ENCODE data around the gene DHRS7C. TPM values are rescaled to one million over a fixed set of nuclear protein-coding genes. Genes with fewer than 3 reads are reported as not detected.

DHRS7C gene
- total and polyA plus RNA-seq, 9 donors: 42.4 to 143 (median 86.6) TPM

DNA sequence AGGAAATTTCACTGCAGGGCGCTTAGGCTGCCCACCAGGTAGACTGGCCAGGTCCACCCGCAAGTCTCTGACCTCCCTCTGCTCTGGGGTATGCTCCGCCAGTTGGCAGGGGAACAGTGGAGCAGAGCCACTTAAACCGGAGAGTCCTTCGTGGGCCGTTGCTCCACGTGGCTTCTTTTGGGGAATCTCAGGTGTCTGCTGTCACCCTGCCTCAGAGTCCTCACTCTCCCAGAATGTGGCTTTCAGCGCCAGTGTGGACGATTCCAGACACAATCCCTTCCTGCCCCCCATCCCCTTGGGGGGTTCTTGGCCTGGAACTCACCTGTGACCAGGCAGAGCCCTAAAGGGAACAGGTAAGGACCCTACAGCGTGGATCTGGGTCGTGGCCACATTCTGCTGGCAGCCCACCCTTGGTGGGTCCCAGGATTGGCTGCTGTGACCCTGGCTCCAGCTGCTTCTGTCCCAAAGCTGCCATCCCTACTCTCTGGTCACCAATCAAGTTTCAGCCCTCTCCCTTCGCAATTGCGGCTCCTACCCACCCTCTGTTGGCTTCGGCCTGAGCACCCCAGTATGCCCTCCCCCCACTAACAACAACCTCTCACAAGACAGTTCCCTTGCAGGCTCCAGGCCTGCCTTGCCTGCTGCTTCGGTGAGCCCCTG lies 22.2 kb downstream of the DHRS7C start:
- Histone ChIP-seq H3K4me3 (ENCODE audit: low read length) (no peak overlapping the region), H3K27me3 (ENCODE audit: control insufficient read depth, insufficient read depth, low read length) (peaks cover 8% of the 10 kb centered on the region), H3K36me3 (ENCODE audit: control insufficient read depth, insufficient read depth, low read length) (no peaks in the 10 kb centered on the region), H3K4me1 (ENCODE audit: control insufficient read depth, insufficient read depth, low read length) (peaks cover 5% of the 10 kb centered on the region), H3K27ac (ENCODE audit: low read length) (no peak overlapping the region), H3K9me3 (replicated peaks; ENCODE audit: control insufficient read depth, low read depth, low read length) (no peaks in the 10 kb centered on the region)
- WGBS (ENCODE audit: insufficient coverage): 87% methylated on average over 14 of the region's 15 CpGs
- no peak for DNase-seq

DNA sequence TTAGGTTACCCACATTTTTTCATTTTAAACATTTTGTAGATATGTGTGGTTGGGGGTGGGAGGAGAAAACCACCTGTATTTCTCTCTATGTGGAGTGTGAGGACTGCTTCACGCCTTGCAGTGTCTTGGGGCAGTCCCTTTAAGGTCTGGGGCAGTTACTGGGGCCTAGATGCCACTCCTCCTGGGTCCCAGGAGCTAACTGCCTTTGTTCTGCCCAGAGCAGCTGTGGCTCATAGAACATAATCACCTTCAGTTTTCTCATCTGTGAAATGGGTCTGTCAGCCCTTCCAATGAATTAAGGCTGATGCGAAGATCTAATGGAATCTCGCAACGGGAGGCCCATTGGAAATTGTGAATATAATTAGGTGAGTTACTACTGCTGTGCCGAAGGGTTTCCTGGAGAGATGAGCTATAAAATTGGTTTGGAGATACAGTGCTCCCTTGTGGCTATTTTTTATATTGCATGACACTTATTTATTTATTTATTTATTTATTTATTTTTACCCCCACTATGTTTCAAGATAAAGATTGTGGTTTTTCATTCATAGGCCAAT lies 22.9 kb downstream of the DHRS7C start:
- H3K36me3 ChIP-seq (ENCODE audit: control insufficient read depth, insufficient read depth, low read length): no peaks in the 10 kb centered on the region
- peaks cover 11% of the 10 kb centered on the region for H3K27me3 ChIP-seq (ENCODE audit: control insufficient read depth, insufficient read depth, low read length)
- no peak overlapping the region for H3K27ac ChIP-seq (ENCODE audit: low read length)
- DNase-seq: peak; percentile 18
- 23% methylated on average over 4 of the region's 5 CpGs for WGBS (ENCODE audit: insufficient coverage)
- peaks cover 5% of the 10 kb centered on the region for H3K4me1 ChIP-seq (ENCODE audit: control insufficient read depth, insufficient read depth, low read length)
- H3K4me3 ChIP-seq (ENCODE audit: low read length): no peak overlapping the region
- no peaks in the 10 kb centered on the region for H3K9me3 ChIP-seq (replicated peaks; ENCODE audit: control insufficient read depth, low read depth, low read length)

DNA sequence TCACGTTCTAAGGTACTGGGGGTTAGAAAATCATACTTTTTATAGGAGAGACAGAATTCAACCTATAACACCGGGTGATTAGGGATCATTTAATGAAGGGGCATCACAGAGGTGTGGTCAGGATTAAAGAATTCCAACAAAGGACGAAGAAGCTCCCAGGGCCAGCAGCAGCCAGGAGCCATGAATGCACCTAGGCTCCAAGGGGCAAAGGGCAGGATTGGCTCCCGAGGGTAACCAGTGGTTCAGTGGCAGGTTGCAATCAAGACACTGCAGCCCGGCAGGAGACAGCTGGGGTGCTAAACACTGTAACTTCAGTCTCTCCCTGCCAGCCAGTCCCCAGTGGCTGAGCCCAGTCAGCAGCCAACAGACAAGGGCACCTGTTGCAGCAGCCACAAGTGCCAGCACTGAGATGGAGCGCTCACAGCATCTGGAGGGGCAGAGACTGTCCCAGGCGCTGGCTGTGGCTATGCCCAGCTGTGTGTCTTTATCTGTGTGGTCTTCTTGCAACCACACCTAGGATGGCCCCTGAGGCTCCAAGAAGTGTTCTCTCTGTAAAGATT lies 23.9 kb downstream of the DHRS7C start:
- Histone ChIP-seq H3K27me3 (ENCODE audit: control insufficient read depth, insufficient read depth, low read length) (peaks cover 11% of the 10 kb centered on the region), H3K36me3 (ENCODE audit: control insufficient read depth, insufficient read depth, low read length) (no peaks in the 10 kb centered on the region), H3K4me1 (ENCODE audit: control insufficient read depth, insufficient read depth, low read length) (peaks cover 5% of the 10 kb centered on the region), H3K27ac (ENCODE audit: low read length) (no peak overlapping the region), H3K4me3 (ENCODE audit: low read length) (no peak overlapping the region), H3K9me3 (replicated peaks; ENCODE audit: control insufficient read depth, low read depth, low read length) (no peaks in the 10 kb centered on the region)
- 81% methylated on average over 4 of the region's 7 CpGs for WGBS (ENCODE audit: insufficient coverage)
- peak; percentile 49 for DNase-seq

DNA sequence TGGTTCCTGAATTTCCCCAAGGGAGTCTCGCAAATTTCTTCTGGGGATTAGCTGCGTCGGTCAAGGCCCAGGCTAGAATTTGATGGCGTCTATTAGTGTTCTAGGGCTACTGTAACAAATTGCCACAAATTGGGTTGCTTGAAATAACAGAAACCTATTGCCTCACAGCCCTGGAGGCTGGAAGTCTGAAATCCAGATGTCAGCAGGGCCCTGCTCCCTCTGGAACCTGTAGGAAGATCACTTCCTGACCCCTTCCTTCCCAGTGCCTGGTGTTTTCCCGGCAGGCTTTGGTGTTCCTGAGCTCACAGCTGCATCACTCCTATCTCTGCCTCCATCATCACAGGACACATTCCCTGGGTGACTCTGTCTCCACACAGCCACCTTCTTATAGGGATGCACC lies 24.4 kb downstream of the DHRS7C start:
- Histone ChIP-seq H3K4me1 (ENCODE audit: control insufficient read depth, insufficient read depth, low read length) (peaks cover 5% of the 10 kb centered on the region), H3K27ac (ENCODE audit: low read length) (no peak overlapping the region), H3K36me3 (ENCODE audit: control insufficient read depth, insufficient read depth, low read length) (no peaks in the 10 kb centered on the region), H3K9me3 (replicated peaks; ENCODE audit: control insufficient read depth, low read depth, low read length) (no peaks in the 10 kb centered on the region), H3K4me3 (ENCODE audit: low read length) (no peak overlapping the region), H3K27me3 (ENCODE audit: control insufficient read depth, insufficient read depth, low read length) (peaks cover 11% of the 10 kb centered on the region)
- peak; percentile 21 for DNase-seq
- WGBS (ENCODE audit: insufficient coverage): 37% methylated on average over 5 of the region's 5 CpGs

DNA sequence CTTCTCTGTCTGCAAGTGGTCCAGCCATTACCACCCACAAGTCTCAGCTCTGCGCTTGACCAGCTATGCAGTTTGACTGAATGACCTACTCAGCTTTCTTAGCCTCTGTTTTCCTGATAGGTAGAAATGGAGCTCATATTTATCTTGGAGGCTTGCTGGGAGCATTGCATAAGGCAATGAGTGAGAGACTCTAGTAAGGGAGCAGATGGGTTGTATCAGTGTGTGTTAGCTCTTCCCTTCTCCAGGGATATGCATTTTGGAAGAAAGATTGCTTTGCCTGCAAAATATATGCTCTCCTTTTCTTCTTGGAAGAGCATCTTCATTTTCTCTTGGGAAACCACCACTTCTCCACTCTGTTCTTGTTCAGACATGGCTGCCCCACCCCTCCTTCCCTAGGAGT lies 26.1 kb downstream of the DHRS7C start:
- H3K27ac ChIP-seq (ENCODE audit: low read length): no peak overlapping the region
- no peaks in the 10 kb centered on the region for H3K36me3 ChIP-seq (ENCODE audit: control insufficient read depth, insufficient read depth, low read length)
- DNase-seq: no peak
- H3K9me3 ChIP-seq (replicated peaks; ENCODE audit: control insufficient read depth, low read depth, low read length): no peaks in the 10 kb centered on the region
- no CpG with 5 or more reads among the region's 1 CpG for WGBS (ENCODE audit: insufficient coverage)
- H3K4me3 ChIP-seq (ENCODE audit: low read length): no peak overlapping the region
- H3K27me3 ChIP-seq (ENCODE audit: control insufficient read depth, insufficient read depth, low read length): peaks cover 11% of the 10 kb centered on the region
- peaks cover 5% of the 10 kb centered on the region for H3K4me1 ChIP-seq (ENCODE audit: control insufficient read depth, insufficient read depth, low read length)

DNA sequence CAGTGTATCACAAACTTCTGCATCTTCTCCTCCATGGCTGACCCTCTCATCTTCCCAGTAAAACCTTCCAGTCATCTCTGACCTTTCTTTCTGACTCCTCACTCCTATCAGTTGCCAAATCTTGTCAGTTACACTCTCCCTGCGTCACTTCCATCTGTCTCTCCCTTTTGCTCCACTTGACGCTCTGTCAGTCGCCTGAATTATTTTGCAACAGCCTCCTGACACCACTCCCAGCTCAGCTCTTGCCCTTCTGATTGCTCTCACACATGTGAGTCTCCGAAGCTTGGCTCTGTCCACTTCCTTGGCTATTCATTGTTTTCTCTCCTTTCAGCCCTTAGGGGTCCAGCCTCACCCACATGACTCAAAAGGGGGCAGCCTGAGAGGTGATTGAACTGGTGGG lies 27.7 kb downstream of the DHRS7C start:
- DNase-seq: no peak
- Histone ChIP-seq H3K27ac (ENCODE audit: low read length) (no peak overlapping the region), H3K4me1 (ENCODE audit: control insufficient read depth, insufficient read depth, low read length) (peaks cover 5% of the 10 kb centered on the region), H3K36me3 (ENCODE audit: control insufficient read depth, insufficient read depth, low read length) (no peaks in the 10 kb centered on the region), H3K27me3 (ENCODE audit: control insufficient read depth, insufficient read depth, low read length) (peaks cover 11% of the 10 kb centered on the region), H3K4me3 (ENCODE audit: low read length) (no peak overlapping the region), H3K9me3 (replicated peaks; ENCODE audit: control insufficient read depth, low read depth, low read length) (no peaks in the 10 kb centered on the region)
- WGBS (ENCODE audit: insufficient coverage): 28% methylated on average over 3 of the region's 4 CpGs

DNA sequence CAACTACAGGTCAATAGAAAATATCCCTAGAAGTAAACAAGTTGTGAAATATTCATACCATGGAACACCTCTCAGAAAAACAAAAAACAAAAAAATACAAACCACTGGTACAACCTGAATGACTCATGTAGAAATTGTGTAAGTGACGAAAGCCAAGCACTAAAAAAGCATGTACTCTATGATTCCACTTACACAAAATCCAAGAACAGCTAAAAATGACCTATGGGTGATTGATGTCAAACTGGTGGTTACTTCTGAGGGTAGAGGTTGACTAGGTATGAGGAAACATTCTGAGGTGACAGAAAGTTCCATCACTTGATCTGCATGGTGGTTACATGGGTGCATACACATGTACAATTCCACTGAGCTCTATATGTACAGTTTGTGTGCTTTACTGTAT lies 31.1 kb downstream of the DHRS7C start:
- H3K36me3 ChIP-seq (ENCODE audit: control insufficient read depth, insufficient read depth, low read length): no peaks in the 10 kb centered on the region
- H3K9me3 ChIP-seq (replicated peaks; ENCODE audit: control insufficient read depth, low read depth, low read length): no peaks in the 10 kb centered on the region
- no peak for DNase-seq
- no peak overlapping the region for H3K4me3 ChIP-seq (ENCODE audit: low read length)
- H3K27me3 ChIP-seq (ENCODE audit: control insufficient read depth, insufficient read depth, low read length): peaks cover 6% of the 10 kb centered on the region
- no peaks in the 10 kb centered on the region for H3K4me1 ChIP-seq (ENCODE audit: control insufficient read depth, insufficient read depth, low read length)
- no peak overlapping the region for H3K27ac ChIP-seq (ENCODE audit: low read length)
- no CpG with 5 or more reads among the region's 1 CpG for WGBS (ENCODE audit: insufficient coverage)

DNA sequence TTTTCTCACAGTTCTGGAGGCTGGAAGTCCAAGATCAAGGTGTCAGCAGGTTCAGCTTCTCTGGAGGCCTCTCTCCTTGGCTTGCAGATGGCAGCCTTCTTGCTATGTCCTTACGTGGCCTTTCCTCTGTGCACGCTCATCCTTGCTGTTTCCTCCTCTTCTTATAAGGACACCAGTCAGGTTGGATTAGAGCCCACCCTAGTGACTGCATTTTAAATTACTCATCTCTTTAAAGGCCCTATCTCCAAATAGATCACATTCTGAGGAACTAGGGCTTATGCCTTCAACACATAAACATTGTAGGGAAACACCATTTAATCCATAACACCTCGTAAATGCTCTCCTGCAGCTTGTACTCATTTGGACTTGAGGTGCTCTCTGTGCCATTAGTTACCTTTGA lies 36.3 kb downstream of the DHRS7C start:
- no peak for DNase-seq
- no peak overlapping the region for H3K27ac ChIP-seq (ENCODE audit: low read length)
- H3K27me3 ChIP-seq (ENCODE audit: control insufficient read depth, insufficient read depth, low read length): peaks cover 2% of the 10 kb centered on the region
- H3K4me3 ChIP-seq (ENCODE audit: low read length): no peak overlapping the region
- WGBS (ENCODE audit: insufficient coverage): 33% methylated on average over 2 of the region's 3 CpGs
- H3K36me3 ChIP-seq (ENCODE audit: control insufficient read depth, insufficient read depth, low read length): no peaks in the 10 kb centered on the region
- no peaks in the 10 kb centered on the region for H3K9me3 ChIP-seq (replicated peaks; ENCODE audit: control insufficient read depth, low read depth, low read length)
- no peaks in the 10 kb centered on the region for H3K4me1 ChIP-seq (ENCODE audit: control insufficient read depth, insufficient read depth, low read length)

DNA sequence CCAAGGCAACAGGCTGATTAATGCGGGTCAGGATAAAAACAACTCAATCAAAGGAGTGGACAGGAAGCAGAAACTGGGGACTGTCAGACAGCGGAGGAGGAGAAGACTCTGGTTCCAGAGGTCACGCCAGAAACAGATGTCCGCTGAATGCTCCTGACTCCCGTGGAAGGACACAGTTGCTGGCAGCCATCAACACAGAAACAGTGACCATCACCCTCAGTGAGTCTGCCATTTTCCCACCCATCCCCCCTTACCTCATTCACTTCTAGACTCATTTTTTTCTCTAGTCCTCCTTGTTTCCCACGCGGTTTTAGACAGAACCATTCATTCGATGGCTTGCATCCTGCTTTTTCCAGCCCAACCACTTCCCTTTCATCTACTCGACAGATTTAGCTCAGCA lies 40.9 kb downstream of the DHRS7C start:
- Histone ChIP-seq H3K9me3 (replicated peaks; ENCODE audit: control insufficient read depth, low read depth, low read length) (no peaks in the 10 kb centered on the region), H3K27me3 (ENCODE audit: control insufficient read depth, insufficient read depth, low read length) (peaks cover 2% of the 10 kb centered on the region), H3K4me3 (ENCODE audit: low read length) (no peak overlapping the region), H3K4me1 (ENCODE audit: control insufficient read depth, insufficient read depth, low read length) (no peaks in the 10 kb centered on the region), H3K36me3 (ENCODE audit: control insufficient read depth, insufficient read depth, low read length) (no peaks in the 10 kb centered on the region), H3K27ac (ENCODE audit: low read length) (no peak overlapping the region)
- no peak for DNase-seq
- WGBS (ENCODE audit: insufficient coverage): 53% methylated on average over 9 of the region's 9 CpGs

DNA sequence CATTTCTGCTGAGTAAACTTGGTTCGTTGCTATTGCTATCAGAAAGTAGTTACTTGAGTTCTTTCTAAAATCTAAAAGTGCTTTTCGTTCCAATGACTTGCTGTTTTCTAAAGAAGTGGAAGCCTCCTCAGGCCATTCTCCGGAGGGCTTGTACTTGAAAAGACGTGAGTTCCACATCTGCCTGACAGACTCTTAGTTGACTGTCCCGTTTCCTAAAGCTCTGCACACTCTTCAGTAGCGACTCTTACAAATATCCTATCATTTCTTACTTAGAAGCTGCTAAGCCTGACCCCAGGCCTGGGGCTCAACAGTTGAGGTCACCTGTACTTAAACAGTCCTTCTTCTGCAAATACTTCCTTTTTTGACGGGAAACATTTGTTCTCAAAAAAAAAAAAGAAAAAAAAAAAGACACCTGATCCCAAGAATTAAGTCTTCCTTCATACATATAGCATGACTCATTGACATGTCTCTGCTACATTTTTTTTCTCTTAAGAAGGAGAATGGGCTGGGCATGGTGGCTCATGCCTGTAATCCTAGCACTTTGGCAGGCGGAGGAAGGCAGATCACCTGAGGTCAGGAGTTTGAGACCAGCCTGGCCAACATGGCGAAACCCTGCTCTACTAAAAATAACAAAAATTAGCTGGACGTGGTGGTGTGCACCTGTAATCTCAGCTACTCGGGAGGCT lies 61.5 kb downstream of the DHRS7C start:
- H3K9me3 ChIP-seq (replicated peaks; ENCODE audit: control insufficient read depth, low read depth, low read length): no peaks in the 10 kb centered on the region
- H3K27ac ChIP-seq (ENCODE audit: low read length): no peak overlapping the region
- H3K36me3 ChIP-seq (ENCODE audit: control insufficient read depth, insufficient read depth, low read length): no peaks in the 10 kb centered on the region
- peaks cover 4% of the 10 kb centered on the region for H3K4me1 ChIP-seq (ENCODE audit: control insufficient read depth, insufficient read depth, low read length)
- 65% methylated on average over 10 of the region's 11 CpGs for WGBS (ENCODE audit: insufficient coverage)
- no peaks in the 10 kb centered on the region for H3K27me3 ChIP-seq (ENCODE audit: control insufficient read depth, insufficient read depth, low read length)
- no peak for DNase-seq
- H3K4me3 ChIP-seq (ENCODE audit: low read length): no peak overlapping the region
